ENCODE data around the gene MEGF6. TPM values are rescaled to one million over a fixed set of nuclear protein-coding genes. Genes with fewer than 3 reads are reported as not detected.

Gene MEGF6
- total and polyA plus RNA-seq, 2 experiments from 2014 or later = 11.6 to 21.9 TPM

DNA sequence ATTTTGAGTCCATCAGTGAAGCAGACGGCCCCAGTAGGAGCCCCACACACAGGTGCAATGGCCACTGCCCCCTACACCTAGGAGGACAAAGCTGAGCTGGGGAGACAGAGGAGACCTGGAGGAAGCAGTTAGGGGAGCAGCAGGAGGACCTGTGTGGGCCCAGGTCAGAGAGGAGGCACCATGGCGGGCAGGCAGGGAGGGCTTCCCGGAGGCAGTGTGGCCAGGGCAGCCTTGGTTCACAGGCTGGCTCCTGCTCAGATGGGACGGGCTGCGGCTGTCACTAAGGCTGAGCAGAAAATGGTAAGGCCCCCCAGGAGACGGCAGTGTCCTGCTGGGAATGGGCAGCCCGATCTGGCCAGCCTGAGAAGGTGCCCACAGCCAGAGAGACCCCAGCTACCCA lies 15.4 kb downstream of the MEGF6 start:
- peaks cover 15% of the 10 kb centered on the region for H3K4me1 ChIP-seq (ENCODE audit: insufficient read depth)
- 92% methylated on average over 7 of the region's 7 CpGs for WGBS (ENCODE audit: low lambda C conversion rate, missing lambda C conversion rate)
- no peaks in the 10 kb centered on the region for H4K20me1 ChIP-seq (ENCODE audit: insufficient read depth, poor library complexity, severe bottlenecking)
- no peak overlapping the region for H3K4me3 ChIP-seq
- DNase-seq (ENCODE audit: low spot score) = no peak
- TF ChIP-seq, protein P1, sequence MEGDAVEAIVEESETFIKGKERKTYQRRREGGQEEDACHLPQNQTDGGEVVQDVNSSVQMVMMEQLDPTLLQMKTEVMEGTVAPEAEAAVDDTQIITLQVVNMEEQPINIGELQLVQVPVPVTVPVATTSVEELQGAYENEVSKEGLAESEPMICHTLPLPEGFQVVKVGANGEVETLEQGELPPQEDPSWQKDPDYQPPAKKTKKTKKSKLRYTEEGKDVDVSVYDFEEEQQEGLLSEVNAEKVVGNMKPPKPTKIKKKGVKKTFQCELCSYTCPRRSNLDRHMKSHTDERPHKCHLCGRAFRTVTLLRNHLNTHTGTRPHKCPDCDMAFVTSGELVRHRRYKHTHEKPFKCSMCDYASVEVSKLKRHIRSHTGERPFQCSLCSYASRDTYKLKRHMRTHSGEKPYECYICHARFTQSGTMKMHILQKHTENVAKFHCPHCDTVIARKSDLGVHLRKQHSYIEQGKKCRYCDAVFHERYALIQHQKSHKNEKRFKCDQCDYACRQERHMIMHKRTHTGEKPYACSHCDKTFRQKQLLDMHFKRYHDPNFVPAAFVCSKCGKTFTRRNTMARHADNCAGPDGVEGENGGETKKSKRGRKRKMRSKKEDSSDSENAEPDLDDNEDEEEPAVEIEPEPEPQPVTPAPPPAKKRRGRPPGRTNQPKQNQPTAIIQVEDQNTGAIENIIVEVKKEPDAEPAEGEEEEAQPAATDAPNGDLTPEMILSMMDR (IDR thresholded peaks at IDR 0.05; ENCODE audit: poor library complexity) = no peak
- no peak for TF ChIP-seq EZH2phosphoT487 (IDR thresholded peaks at IDR 0.05; ENCODE audit: low read depth, severe bottlenecking, unreplicated experiment)
- TF ChIP-seq EZH2 (IDR thresholded peaks at IDR 0.05; ENCODE audit: borderline replicate concordance) = no peak
- H3K36me3 ChIP-seq (replicated peaks; ENCODE audit: insufficient read depth, low read depth) = no peaks in the 10 kb centered on the region
- H3K9me2 ChIP-seq (replicated peaks; ENCODE audit: insufficient read depth) = no peaks in the 10 kb centered on the region
- H2AFZ ChIP-seq = no peak overlapping the region
- no peak overlapping the region for H3K4me2 ChIP-seq
- H3K9me3 ChIP-seq (ENCODE audit: low read depth) = no peaks in the 10 kb centered on the region
- H3K27ac ChIP-seq = no peak overlapping the region
- H3K27me3 ChIP-seq = no peaks in the 10 kb centered on the region
- no peaks in the 10 kb centered on the region for H3K79me2 ChIP-seq

DNA sequence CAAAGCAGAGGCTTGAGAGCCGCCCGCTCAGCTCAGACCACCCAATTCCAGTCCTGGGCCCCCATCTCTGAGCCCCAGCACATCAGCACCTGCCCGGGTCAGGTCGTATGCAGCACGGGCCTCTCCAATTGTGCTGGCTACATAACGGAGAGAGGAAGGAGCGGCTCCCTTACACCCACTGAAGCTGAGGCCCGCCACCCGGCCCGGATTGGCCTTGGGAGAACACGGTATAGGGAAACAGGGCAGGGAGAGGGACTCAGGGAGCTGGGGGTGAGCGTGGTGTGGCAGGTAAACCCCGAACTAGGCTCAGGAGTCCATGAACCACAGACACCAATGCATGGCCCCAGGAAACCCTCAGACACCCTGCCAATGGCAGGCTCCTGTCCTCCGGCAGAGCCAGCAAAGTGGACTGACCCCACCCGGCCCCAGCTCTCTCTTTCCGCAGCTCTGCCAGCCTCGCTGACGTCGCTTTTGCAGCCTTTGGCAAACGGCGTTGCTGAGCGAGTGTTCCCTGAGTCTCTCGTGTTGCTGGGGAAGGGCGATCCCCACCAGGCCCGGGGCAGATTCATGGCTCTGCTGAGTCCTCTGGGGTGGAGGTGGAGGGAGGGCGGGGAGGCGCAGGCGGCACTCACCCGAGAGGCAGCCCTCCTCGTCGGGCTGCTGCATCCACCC lies 16.5 kb downstream of the MEGF6 start:
- H3K4me1 ChIP-seq (ENCODE audit: insufficient read depth) = peaks cover 15% of the 10 kb centered on the region
- no peaks in the 10 kb centered on the region for H3K79me2 ChIP-seq
- 93% methylated on average over 29 of the region's 31 CpGs for WGBS (ENCODE audit: low lambda C conversion rate, missing lambda C conversion rate)
- TF ChIP-seq EZH2 (IDR thresholded peaks at IDR 0.05; ENCODE audit: borderline replicate concordance) (no peak), EZH2phosphoT487 (IDR thresholded peaks at IDR 0.05; ENCODE audit: low read depth, severe bottlenecking, unreplicated experiment) (no peak)
- TF ChIP-seq, protein P1 (IDR thresholded peaks at IDR 0.05; ENCODE audit: poor library complexity) = no peak
- no peak overlapping the region for H3K4me3 ChIP-seq
- H3K27ac ChIP-seq = no peak overlapping the region
- no peak overlapping the region for H2AFZ ChIP-seq
- H3K36me3 ChIP-seq (replicated peaks; ENCODE audit: insufficient read depth, low read depth) = no peaks in the 10 kb centered on the region
- no peaks in the 10 kb centered on the region for H3K9me2 ChIP-seq (replicated peaks; ENCODE audit: insufficient read depth)
- H4K20me1 ChIP-seq (ENCODE audit: insufficient read depth, poor library complexity, severe bottlenecking) = no peaks in the 10 kb centered on the region
- H3K4me2 ChIP-seq = no peak overlapping the region
- DNase-seq (ENCODE audit: low spot score) = no peak
- H3K27me3 ChIP-seq = no peaks in the 10 kb centered on the region
- H3K9me3 ChIP-seq (ENCODE audit: low read depth) = no peaks in the 10 kb centered on the region

DNA sequence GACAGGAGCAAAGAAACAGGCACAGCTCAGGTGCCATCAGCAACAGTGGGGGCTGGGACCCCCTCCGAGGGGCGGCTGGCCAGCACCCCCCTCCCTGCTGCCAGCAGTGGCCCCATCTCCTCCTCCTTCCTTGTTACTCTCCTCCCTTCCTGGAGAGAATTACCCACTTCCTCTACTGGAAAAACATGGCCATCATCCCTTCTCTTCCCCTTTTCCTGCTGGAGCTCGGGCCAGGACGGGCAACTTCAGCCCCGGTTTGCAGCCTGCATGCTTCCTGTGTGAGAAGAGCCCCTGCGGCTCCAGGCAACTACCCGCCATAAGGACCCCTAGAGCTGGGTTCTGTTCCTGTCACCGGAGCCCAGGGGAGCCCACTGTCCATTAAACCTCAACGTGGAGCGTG lies 17.6 kb downstream of the MEGF6 start:
- TF ChIP-seq, protein P1 (IDR thresholded peaks at IDR 0.05; ENCODE audit: poor library complexity) = no peak
- no peaks in the 10 kb centered on the region for H3K9me3 ChIP-seq (ENCODE audit: low read depth)
- peaks cover 11% of the 10 kb centered on the region for H3K4me1 ChIP-seq (ENCODE audit: insufficient read depth)
- no peaks in the 10 kb centered on the region for H4K20me1 ChIP-seq (ENCODE audit: insufficient read depth, poor library complexity, severe bottlenecking)
- no peaks in the 10 kb centered on the region for H3K79me2 ChIP-seq
- no peaks in the 10 kb centered on the region for H3K36me3 ChIP-seq (replicated peaks; ENCODE audit: insufficient read depth, low read depth)
- H2AFZ ChIP-seq = no peak overlapping the region
- no peak overlapping the region for H3K4me3 ChIP-seq
- no peaks in the 10 kb centered on the region for H3K27me3 ChIP-seq
- no peaks in the 10 kb centered on the region for H3K9me2 ChIP-seq (replicated peaks; ENCODE audit: insufficient read depth)
- DNase-seq (ENCODE audit: low spot score) = no peak
- WGBS (ENCODE audit: low lambda C conversion rate, missing lambda C conversion rate) = 90% methylated on average over 9 of the region's 10 CpGs
- no peak overlapping the region for H3K27ac ChIP-seq
- no peak overlapping the region for H3K4me2 ChIP-seq

Measured in hepatocyte (in vitro differentiated cells).